Left hindlimb (tissue), 1 donor: ENCODE measurements around the gene AHNAK2.
"Not testable (repeated sequence)": the region's sequence is repeated elsewhere in the genome, so short reads cannot be mapped to it uniquely, and the experiment has no call there.

ENCODE experiments used
- DNase-seq: peaks from one replicate; pipeline ENCODE4 v3.0.0-alpha.2; 2018

AHNAK2 gene

DNA sequence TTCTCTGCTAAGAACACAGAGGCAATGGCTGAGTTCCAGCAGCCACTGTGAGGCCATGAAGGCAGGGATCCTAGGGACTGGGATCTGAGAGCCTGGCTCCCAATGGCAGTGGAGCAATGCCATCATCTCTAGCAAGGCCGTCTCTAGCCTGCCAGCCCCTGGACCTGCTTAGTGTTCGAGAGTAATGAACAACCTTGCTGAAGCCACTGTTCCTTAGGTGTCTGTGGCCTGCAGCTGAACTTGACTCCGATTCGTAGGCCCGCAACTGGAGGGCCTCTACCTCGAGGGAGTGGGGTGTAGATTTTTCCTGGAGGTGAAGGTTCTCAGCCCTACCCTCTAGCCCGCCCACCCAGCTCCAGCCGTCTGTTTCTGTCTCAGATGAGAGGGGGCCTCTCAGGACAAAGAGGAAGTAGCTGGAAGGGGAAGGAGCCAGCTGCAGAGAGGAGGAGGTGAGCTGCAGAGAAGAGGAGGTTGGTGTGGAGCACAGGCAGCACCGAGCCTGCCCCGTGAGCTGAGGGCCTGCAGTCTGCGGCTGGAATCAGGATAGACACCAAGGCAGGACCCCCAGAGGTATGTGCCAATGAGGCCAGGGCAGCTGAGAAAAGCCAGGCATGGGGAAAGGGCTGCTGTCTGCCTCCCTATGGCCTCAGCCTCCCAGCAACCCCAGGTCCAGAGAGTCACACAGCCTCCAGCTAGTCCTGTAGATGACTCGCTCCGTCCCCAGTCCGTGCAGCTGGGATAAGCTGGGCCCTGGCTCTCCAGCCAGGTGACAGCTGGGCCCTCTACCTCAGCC is 53.6 kb downstream of the AHNAK2 start, which contains the start of gene PLD4:
Gene PLD4, plus strand, starts transcription at position 459 of the 793 bp plus-strand sequence. CDS start 2,262 bp downstream, outside the sequence.
- DNase-seq: no peak

DNA sequence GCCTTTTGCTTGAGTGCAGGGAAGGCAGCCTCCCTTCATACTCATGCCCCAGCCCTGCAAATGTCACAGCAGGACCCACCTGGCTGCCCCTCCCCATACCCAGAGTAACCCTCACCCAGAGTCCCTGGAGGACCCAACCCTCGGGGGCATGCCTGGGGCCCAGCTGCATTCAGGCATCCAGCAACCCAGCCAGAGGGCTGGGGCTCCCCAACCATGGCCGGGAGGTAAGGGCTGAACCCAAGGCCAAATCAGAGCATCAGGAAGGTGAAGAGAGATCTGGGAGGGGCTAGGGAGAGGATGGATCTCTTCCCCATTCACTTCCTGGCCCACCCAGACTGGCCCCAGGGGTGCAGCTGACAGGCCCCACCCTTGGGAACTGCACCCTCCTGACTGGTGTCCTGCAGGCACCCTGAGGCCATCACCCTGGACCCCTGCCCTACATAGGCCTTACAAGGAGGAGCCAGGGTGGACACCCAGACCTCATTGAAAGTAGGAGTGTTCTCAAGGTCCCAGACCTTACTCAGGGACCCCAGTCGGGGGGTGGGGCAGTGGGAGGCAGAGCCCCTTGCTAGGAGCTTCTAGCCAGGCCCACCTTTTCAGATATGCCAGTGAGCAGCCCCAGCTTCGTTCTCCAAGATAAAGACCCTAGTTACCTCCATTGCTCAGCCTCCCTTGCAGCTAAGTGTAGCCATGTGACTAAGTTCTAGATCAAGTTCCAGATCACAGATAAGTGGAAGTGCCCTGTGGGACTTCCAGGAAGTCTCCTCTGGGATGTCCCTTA is 54.3 kb downstream of the AHNAK2 start:
- DNase-seq: no peak

DNA sequence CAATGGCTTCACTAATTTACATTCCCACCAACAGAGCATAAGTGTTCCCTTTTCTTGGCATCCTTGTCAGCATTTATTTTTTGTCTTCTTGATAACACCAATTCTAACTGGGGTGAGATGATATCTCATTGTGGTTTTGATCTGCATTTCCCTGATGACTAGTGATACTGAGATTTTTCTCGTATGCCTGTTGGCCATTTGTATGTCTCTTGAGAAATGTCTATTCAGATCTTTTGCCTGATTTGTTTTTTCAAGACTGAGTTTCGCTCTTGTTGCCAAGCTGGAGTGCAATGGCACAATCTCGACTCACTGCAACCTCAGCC is 58.2 kb downstream of the AHNAK2 start:
- no peak for DNase-seq

DNA sequence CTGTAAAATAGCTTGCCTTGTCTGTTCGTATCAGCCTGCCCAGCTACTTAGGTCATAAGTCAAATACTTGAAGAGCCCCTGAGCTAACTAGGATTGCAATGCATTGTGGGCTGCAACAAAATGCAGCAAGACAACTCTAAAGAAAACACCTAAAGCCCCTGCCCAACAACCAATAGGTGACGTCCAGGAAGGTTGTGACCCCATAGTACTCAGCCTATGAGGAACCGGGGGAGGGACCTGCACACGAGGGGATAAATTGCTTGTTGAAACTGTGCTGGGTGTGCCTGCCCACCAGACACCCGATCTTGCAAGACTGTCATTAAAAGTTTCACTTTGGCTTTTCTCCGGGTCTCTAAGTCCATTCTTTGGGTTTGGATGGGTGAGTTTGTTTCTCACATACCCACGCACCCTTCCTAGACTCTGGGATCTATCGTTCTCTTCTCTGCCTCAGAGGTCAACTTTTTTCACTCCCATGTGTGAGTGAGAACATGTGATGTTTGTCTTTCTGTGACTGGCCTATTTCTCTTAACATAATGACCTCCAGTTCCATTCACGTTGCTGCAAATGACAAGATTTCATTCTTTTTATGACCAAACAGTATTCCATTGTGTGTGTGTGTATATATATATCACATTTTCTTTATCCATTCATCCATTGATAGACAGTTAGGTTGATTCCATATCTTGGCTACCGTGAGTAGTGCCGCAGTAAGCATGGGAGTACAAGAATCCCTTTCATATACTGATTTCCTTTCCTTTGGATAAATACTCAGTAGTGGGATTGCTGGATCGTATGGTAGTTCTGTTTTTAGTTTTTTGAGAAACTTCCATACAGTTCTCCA is 58.8 kb downstream of the AHNAK2 start:
- DNase-seq: not testable (repeated sequence)

DNA sequence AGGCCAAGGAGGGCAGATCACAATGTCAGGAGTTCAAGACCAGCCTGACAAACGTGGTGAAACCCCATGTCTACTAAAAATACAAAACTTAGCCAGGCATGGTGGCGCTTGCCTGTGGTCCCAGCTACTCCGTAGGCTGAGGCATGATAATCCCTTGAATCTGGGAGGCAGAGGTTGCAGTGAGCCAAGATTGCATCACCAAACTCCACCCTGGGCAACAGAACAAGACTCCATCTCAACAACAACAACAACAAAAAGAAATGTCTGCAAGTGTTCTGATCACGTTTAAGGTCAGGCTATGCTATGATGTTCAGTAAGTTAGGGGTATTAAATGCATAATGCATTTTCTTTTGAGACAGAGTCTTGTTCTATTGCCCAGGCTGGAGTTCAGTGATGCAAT is 60.2 kb downstream of the AHNAK2 start:
- no peak for DNase-seq

DNA sequence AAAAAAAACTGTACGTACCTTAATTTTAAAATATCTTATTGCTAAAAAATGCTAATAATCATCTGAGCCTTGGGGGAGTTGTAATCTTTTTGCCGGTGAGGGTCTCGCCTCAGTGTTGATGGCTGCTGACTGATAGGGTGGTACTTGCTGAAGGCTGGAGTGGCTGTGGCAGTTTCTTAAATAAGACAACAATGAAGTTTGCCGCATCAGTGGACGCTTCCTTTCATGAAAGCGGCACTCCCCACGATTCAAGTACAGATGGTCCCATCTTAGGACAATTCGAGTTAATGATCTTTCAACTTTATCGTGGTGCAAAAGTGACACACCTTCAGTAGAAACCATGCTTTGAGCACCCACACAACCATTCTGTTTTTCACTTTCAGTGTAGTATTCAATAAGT is 61.1 kb downstream of the AHNAK2 start:
- no peak for DNase-seq

DNA sequence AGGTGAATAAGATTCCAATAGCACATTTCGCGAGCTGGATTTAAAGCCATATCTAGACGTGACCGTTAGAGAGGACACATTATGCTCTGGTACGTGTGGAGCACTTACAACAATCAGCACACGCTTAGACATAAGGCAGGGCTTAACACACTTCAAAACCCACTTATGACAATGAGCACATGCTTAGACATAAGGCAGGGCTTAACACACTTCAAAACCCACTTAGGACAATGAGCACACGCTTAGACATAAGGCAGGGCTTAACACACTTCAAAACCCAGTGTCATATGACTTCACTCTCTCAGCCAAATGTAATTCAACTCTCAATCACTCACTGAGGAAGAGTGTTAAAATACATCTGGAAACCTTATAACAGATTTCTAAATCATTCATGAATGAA is 64.7 kb downstream of the AHNAK2 start:
- no peak for DNase-seq

DNA sequence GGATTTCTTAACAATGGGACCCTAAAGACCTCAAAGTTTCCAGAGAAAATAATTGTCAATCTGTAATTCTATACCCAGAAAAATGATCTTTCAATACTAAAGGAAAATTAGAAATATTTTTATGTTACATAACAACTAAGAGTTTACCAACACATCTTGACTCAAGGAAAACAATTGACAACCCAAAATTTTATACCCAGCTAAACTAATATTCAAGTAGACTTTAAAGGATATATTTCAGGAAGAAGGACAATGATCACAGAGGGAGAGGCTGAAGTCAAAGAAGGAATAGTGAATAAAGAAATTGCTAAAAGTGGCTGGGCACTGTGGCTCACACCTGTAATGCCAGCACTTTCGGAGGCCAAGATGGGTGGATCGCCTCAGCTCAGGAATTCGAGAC is 66.1 kb downstream of the AHNAK2 start:
- no peak for DNase-seq

DNA sequence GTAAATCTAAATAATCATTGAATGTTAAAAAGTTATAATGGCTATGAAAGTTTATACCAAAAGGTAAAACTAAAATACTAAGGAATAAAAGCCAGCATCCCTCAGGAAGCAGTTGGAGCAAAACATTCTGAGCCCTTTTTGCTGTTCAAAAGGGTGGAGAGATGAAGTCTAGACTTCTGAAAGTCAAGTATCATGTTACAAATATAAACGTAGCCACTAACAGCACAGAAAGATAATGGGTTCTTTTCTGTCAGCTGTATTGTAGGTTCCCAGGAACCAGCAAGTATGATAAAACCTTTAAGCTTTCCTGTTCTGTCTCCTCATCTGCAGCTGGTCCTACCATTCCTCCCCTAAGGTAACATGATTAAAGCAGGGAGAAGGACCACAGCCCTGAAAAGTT is 69.9 kb downstream of the AHNAK2 start:
- DNase-seq: no peak

DNA sequence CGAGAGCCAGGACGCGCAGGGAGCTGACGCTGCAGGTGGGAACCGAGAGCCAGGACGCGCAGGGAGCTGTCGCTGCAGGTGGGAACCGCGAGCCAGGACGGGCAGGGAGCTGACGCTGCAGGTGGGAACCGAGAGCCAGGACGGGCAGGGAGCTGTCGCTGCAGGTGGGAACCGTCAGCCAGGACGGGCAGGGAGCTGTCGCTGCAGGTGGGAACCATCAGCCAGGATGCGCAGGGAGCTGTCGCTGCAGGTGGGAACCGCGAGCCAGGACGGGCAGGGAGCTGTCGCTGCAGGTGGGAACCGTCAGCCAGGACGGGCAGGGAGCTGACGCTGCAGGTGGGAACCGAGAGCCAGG is 72.6 kb downstream of the AHNAK2 start:
- not testable (repeated sequence) for DNase-seq

DNA sequence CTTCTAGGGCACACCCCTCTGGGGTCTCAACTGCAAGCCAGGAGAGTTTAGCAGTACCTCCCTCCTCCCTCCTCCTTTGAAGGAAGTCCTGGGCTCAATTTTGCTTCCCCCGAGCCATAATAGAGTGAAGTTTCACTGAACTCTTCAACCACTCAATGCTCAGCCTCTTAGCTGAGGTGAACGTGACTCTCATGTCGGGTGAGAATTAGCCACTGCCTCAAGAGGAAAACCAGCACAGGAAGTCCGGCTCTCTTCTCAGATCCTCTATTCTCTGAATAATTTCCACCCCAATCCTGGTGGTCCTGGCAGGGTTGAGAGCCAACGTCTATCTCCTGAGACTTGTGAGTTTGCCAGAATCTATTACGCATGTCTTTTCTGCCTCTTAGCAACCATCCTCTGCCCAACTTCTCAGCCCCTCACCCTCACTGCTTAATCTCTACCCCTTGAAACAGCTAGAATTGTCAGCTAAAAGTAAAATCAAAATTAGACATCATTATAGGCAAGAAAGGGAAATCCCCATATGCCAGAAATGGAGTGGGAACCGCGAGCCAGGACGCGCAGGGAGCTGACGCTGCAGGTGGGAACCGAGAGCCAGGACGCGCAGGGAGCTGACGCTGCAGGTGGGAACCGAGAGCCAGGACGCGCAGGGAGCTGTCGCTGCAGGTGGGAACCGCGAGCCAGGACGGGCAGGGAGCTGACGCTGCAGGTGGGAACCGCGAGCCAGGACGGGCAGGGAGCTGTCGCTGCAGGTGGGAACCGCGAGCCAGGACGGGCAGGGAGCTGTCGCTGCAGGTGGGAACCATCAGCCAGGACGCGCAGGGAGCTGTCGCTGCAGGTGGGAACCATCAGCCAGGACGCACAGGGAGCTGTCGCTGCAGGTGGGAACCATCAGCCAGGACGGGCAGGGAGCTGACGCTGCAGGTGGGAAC is 73.3 kb downstream of the AHNAK2 start:
- DNase-seq: not testable (repeated sequence)

DNA sequence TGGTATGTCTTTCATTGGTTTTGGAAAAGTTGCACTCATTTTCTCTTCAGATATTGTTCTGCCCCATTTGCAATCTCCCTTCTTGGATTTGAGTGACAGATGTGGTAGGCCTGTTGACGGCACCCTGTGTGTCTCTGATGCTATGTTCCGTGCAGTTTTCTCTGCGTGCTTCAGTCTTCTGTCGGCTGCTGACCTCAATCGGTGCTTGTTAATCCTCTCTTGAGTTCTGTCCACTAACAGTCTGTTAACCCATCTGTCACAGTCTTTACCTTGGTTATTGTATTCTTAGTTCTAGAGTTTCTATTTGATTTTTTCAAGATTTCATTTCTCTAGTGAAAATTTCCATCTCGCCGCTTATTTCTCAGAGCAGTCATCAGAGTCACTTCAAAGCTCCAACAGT is 74.2 kb downstream of the AHNAK2 start:
- no peak for DNase-seq

DNA sequence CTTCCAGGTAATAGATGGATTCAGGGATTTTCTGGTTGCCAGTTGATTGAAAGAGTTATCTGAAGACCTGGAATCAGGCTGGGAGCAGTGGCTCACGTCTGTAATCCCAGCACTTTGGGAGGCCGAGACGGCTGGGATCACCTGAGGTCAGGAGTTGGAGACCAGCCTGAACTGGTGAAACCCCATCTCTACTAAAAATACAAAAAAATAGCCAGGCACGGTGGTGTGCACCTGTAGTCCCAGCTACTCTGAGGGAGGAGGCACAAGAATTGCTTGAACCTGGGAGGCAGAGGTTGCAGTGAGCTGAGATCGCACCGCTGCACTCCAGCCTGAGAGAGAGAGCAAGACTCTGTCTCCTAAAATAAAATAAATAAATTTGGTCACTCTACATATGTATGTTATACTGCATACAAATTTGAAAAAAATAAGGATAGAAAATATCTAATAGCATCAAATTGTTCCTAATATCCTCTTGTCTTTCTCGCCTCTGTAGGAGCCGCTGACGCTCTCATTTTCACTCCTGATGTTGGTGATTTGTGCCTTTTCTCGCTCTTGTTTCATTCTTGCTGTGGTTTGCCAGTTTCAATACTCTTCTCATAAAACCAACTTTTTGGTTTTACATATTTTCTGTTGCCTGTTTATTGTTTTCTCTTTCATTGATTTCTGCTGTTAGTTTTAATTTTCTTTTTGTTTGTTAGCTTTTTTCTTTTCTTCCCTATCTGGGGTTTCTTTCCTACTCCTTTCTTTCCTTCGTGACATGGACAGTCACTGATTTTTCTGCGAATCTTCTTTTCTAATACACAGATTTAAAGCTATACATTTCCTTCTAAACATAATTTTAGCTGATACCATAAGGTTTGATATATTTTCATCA is 77.3 kb downstream of the AHNAK2 start:
- no peak for DNase-seq

DNA sequence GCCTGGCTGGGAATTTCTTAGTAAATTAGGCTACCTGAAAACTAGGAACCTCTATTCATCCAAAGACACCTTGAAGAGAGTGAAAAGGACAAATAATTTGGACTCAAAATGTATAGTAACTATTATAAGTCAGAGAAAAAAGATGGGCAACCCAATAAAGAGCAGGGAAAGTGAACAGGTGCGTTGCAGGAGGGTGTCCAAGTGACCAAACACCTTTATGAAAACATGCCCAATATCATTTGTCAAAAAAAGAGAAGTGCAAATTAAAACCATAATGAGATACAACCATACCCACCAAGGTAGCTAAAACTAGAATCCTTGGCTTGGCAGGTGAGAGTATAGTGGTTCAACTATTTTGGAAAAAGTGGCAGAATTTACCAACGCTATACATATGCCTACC is 78.4 kb downstream of the AHNAK2 start:
- no peak for DNase-seq

DNA sequence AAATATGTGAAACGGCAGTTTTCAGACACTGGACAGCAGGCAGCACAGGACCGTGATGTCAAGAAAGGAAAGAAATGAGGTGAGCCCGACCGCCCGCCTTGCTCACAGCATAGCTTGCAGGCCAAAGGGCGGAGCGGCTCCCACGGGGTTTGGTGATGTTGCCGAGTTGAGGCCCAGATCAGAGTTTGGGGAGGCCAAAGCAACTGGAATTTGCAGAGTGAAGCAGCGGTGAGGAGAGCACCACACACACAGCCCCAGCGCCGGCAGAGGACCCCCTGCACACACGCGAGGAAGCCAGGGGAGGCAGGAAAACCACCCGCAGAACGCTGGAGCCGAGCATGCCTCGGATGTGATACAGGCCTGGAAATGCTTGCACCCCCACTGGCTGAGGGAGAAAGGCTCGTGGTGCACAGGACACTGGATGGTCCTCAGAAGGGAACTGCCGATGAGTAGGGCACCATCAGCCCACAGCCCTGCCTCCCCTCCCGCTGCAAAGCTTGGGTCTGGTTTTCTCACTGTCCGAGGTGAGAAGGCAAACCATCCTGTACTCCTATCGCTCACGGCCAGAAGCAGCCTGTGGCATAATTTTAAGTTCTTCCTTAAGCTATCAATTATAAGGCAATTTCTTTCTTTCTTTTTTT is 79.2 kb downstream of the AHNAK2 start:
- peak; percentile 62 for DNase-seq

DNA sequence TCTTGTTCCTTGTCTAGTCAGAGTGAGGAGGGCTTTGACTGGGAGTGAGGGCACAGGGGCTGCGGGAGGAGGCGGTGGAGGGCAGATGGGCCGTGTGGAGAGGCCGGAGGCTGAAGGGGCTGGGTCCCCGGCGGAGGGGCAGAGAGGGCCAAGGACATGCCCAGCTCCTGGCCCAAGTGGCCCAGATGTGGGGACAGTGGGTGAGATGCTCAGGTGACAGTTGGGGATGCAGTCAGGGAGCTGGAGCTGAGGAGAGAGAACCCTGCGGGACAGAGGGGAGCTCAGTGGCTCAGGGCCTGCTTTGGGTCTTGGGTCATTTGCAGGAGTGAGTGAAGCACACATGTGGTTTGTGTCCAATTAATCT is 80.0 kb downstream of the AHNAK2 start:
- no peak for DNase-seq

DNA sequence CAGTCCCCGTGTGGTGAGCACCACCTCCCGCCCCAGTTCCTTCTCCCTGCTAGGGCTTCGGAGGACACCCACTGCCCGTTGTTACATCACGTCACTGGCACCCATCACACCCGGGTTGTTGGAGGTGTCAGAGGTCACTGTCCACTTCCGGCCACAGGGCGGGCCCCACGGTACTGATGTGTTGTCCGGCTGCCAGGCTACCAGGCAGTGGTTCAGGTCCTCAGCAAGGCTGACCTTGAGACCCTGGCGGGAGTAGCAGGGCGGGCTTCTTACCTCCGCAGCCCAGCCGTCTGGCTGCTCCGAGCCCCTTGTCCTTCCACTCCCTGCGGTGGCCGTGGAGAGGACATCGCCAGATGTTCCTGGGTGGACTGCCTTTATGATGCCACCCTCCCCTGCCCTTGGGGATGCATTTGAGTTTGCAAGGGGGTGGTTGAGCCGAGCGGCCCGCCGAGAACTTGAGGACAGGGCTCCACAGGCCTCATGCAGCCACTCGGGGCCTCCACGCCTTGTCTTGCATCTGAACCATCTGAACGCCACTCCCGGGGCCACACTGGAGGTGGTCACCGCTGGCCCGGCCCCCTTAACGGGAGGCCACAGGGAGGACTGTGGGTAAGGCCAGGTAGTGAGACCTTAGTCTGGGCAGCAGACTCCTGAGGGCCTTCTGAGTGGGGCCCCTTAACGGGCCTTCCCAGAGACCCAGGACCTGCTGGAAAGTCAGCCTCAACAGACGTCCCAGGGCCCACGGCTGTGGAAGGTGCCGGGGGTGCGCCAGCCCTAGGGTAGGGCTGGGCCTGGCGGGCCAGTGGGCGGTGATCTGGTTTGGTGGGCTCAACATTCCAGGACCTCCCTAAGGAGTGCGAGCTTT is 80.6 kb downstream of the AHNAK2 start:
- DNase-seq: no peak

DNA sequence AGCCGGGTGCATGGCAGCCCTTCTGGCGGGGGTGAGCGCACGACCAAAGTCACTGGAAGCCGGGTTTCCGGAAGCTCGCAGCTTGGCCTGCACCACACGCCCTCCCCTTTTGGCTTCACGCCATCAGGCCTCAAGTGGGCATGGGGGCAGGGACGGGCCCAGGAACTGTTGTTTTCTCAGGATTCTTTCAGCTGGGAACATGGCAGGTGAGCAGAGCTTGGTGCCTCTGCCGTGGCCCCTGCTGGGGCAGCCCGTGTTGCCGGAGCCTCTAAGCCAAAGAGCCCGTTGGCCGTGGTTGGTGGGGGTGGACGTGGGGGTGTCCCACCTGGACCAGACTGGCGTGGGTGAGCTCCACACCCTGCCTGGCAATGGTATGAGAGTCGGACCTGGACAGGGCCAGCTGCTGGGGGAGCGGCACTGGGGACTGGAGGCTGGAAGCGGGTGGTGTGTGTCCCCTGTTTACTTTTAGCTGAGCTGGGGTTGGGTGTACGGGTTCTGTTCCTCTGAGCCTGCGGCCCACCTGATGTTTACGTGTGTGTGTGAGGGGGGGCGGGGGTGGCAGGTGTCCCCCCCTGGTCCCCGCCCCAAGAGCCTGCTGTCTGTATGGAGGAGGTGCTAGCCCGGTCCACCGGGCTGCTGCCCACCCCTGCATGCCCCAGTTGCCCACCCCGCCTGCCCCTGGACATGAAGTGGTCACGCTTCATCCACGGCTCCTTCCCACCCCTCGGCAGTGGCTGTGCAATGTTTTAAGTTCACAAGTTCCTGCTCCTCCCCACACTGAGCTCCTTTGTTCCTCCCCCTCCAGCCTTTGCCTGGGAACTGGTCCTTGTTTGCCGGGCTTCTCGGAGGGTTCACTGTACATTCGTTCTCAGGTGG is 82.2 kb downstream of the AHNAK2 start:
- no peak for DNase-seq
